Measurements from ENCODE around the gene CPAMD8.

CPAMD8 gene

DNA sequence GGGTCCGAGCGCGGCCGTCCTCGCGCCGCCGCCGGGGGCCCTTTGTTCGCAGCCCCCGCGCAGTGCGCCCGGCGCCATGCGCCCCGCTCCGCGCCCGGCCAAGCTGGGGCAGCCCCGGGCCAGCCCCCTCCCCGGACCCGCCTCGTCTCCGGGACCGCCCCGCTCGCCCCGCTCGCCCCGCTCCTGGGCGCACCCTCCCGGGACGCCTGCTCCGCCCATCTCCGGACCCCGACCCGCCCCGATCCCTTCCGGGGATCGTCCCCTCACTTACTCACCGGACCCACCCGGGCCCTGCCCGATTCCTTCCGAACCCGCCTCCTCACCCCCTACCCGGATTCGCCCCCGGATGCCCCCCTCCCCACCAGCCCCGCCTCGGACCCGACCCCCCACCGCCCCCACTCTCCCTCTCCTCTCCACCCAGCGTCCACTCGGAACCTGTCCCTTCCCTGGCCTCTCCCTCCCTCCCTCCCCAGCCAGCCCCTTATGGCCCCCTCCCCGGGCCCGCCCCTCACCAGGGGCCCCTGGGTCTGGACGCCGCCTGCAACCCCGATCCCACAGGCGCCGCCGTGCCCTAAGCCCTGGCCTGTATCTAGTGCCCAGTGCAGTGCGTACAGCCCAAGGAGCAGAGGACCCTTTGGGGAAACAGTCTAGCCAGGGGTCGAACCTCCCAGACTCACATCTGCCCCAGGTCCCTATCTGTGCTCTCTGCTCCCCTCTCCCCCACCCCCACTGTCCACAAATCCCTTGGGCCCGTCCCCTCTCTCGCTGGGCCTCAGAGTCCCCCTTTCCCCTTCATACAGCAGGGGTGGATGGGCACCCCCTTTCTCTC, at the start of gene CPAMD8:
Gene CPAMD8 (minus strand): TSS at position 105 of the 829 bp plus-strand sequence. CDS start 168 bp downstream, outside the sequence.
- DNase-seq: no peak

DNA sequence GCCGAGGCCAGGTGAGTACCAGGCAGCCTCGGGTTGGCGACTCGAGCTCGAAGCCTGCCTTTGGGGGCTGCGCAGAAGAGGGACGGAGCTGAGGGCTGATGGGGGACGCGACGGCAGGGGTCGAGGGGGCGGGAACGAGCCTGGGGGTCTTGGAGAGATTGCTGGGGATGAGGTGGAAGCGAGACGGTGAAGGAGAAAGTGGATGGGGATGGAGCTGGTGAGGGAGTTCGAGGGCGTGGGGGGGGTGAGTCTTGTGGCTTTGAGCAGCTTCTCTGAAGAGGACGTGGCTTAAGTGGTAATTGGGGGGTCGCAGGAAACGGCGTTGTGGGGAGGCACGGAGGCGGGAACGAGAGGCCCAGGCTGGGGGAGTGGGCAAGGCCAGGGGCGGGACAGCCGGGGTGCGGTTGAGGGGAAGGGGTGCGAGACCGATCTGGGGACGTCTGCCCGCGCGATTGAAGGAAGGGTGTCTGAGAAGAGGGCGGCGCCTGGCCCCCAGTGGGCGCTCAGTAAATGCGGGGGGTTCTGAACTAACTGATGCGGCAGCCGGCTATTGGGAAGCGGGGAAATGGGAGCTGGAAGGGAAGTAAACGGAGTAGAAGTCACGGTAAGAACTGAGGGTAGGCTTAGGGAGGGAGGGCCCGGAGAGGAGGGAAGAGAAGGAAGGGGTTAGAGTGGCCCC, 49.4 kb upstream of the CPAMD8 start:
- DNase-seq: peak; percentile 44

DNA sequence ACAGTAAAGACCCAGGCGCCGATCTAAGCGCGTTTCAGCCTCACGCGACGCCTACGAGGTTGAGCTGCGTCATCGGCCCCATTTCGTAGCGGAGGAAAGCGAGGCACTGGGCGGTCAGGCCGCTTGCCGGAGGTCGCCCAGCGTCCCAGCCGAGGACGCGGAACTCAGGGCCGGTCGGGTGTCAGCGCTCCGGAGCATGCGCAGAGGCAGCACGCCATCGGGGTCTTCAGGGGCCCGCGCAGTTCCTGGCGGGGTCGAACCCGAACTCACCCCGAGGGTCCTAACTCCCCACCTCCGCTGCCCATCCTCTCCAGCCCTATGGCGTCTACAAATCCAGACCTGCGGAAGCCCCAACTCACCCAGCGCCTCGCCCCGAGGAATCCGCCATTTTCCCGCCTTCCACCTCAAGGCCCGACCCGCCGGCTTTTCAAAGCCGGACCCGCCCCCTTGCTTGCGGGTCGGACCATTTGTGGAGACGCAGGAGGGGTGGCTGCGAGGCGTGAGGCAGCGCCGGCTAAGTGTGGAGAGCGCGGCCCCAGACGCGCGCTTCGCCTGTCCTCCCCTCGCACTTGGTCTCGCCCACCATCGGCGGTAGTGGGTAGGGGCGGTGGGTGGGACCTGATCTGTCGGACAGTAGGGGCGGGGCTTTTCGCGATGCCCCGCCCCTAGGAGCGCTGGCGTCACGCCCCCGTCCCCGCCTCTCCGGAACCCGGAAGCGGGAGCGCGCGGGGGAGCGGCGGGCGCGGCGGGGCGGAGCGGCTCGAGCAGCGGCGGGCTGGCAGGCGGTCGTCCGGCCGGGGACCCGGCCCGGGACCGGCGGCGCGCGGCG, 48.6 kb upstream of the CPAMD8 start, which contains the start of the genes HAUS8 and MYO9B:
Gene HAUS8 (minus strand): TSS at position 418 of the 829 bp plus-strand sequence. CDS start 30 bp downstream, at position 388.
Gene MYO9B (plus strand): TSS at position 743 of the 829 bp plus-strand sequence. CDS start 25,941 bp downstream, outside the sequence.
- peak; percentile 96 for DNase-seq

GRCh38 chr19:17074634-17075034, 48.0 kb upstream of the CPAMD8 start:
- DNase-seq: no peak

DNA sequence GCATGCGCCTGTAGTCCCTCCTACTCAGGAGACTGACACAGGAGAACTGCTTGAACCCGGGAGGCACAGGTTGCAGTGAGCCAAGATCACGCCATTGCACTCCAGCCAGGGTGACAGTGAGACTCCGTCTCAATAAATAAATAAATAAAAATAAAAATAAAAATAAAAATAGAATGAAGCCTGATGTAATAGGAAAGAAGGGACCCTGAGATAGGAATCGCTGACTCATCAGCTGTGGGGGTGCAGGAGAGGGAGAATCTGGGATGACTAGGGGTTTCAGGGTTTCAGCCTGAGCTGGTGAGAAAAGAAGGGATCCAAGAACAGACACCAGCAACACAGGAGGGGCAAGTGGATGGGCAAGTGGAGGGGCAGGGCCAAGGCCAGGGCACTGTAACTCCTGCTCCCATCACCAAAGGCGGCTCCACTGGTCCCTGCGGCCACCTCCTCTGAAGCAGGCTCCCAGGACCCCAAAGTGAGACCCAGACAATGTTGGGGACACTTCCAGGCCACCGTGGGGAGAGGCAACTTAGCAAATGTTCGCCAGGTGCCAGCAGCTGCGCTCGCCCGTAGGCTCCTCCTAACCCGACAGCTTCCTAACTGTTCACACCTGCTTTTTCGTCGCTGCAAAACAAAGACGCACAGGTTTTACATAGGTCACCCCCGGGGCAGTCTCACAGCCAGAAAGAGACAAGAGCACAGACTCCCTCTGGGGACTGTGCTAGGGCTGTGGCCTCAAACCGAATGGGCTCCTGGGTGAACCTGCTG, 47.4 kb upstream of the CPAMD8 start:
- DNase-seq: peak; percentile 62

GRCh38 chr19:17070912-17071311, 44.3 kb upstream of the CPAMD8 start:
- no peak for DNase-seq

- no peak for DNase-seq
Measured at GRCh38 chr19:17070421-17070820, 43.8 kb upstream of the CPAMD8 start.

DNA sequence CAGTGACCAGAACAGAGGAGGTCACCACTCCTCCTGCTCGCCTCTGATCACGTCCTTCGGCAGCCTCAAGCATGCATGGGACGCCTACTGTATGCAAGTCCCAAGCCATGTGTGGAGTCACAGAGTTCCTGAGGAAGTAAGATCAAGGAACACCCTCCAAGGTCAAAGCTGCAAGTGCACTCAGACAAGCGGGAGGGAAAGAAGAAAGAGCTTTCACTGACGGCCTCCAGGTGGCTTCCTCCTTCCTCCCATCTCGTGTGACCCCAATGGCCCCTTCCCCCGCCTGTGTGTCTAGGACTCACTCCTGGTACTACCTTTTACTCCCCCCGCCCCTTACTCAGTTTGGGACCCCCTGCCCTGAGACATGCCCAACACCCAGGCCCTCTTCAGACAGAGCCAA, 42.6 kb upstream of the CPAMD8 start:
- no peak for DNase-seq

GRCh38 chr19:17063428-17063827, 36.8 kb upstream of the CPAMD8 start:
- no peak for DNase-seq

- no peak for DNase-seq
Measured at GRCh38 chr19:17061691-17062090, 35.1 kb upstream of the CPAMD8 start.

DNA sequence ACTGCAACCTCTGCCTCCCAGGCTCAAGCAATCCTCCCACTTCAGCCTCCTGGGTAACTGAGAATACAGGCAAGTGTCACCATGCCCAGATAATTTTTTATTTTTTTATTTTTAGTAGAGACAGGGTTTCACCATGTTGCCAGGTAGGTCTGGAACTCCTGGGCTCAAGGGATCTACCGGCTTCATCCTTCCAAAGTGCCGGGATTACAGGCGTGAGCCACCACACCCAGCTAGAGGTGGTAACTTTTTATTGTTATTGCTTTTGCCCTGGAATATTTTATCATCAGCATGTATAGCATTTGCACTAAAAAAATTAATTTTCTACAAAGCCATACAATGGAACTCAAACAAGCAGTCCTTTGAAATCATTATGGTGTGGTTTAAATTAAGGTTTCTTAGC, 34.6 kb upstream of the CPAMD8 start:
- DNase-seq: no peak

- DNase-seq: no peak
Measured at GRCh38 chr19:17060802-17061201, 34.2 kb upstream of the CPAMD8 start.

DNA sequence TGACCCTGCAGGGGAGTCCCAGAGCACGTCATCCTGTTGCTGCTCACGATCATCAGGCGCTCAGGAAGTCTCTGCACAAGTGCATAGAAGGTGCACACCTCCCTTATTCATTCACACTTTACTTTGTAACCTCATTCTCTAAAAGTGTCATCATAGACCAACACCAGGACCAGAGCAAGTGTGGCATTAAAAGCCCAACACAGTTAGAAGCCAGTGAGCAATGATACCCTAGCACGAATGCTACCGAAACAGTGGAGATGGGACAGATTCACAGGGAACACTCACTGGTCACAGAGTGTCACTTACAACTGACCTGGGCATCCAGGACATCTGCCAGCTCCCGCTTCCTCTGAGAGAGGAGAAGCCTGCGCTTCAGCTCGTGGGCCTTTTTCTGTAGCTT, 31.6 kb upstream of the CPAMD8 start:
- DNase-seq: no peak

GRCh38 chr19:17055636-17056035, 29.0 kb upstream of the CPAMD8 start:
- DNase-seq: no peak

DNA sequence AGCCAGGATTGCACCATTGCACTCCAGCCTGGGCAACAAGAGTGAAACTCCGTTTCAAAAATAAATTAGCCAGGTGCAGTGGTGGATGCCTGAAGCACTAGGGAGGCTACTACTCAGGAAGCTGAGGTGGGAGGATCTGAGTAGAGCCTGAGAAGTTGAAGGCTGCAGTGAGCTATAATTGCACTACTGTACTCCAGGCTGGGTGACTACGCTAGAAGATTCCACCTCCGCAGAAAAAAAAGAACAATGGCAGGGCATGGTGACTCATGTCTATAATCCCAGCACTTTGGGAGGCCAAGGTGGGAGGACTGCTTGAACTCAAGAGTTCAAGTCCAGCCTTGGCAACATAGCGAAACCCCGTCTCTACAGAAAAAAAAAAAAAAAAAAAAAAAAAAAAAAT, 28.1 kb upstream of the CPAMD8 start:
- no peak for DNase-seq

GRCh38 chr19:17052439-17052838, 25.8 kb upstream of the CPAMD8 start:
- peak; percentile 15 for DNase-seq

- no peak for DNase-seq
Measured at GRCh38 chr19:17049711-17050280, 23.2 kb upstream of the CPAMD8 start.

GRCh38 chr19:17048885-17049453, 22.4 kb upstream of the CPAMD8 start:
- no peak for DNase-seq

DNA sequence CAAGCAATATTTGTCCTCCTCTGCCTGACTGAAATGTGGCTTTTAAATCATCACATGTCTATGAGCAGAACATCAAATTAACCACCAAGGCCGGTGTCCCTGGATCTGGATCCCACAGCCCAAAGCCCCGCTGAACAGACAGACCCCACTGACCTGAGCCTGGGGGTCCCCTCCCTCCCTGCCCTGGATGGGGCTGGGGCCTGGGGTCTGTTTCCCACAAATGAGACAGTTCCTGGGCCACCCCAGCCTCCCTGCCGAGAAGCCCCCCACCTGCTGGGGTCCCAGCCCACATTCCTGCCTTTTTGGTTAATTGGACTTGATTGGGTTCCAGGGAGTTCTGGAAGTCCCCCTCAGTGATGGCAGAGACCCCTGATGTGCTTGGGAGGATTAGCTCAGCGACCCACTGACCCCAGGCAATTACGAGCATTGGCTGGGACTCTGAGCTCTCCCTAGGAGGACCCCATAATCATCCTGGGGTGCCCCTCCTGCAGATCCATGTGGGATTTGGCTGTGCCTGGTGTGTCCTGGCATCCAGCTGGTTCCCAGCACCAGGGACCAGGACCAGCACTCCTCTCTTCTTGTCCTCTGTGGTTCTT, 19.4 kb upstream of the CPAMD8 start:
- no peak for DNase-seq

DNA sequence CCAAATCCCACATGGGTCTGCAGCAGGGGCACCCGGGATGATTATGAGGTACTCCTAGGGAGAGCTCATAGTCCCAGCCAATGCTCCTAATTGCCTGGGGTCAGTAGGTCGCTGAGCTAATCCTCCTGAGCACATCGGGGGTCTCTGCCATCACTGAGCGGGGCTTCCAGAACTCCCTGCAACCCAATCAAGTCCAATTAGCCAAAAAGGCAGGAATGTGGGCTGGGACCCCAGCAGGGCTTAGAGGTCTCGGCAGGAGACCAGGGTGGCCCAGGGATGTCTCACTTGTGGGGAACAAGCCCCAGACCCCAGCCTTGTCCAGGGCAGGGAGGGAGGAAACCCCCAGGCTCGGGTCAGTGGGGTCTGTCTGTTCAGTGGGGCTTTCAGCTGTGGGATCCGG, 17.1 kb upstream of the CPAMD8 start:
- no peak for DNase-seq

- peak; percentile 61 for DNase-seq
Measured at GRCh38 chr19:17041976-17042375, 15.4 kb upstream of the CPAMD8 start.
